Posterior cingulate gyrus (tissue), 11 donors: Measurements from ENCODE around the gene CSTF2T.

ENCODE experiments used
- DNase-seq, 10 donors: peaks; one replicate each; pipeline versions ENCODE4 v3.0.0 to v3.0.0-alpha.2; 2020 to 2021; ENCODE audit warnings: mixed read lengths in 3 of 10
- intact Hi-C: fragments of 100-400 bp; cut with DNase I; formaldehyde crosslinking; loops from one replicate; pipeline ENCODE4 v1.15.1; 2023

Gene CSTF2T

GRCh38 chr10:51653025-51653424 lies 46.4 kb downstream of the CSTF2T start:
- intact Hi-C loops, result no loop called here
- DNase-seq, result no peak

GRCh38 chr10:51651063-51651462 lies 48.3 kb downstream of the CSTF2T start:
- intact Hi-C loops, result no loop called here
- DNase-seq, result no peak

DNA sequence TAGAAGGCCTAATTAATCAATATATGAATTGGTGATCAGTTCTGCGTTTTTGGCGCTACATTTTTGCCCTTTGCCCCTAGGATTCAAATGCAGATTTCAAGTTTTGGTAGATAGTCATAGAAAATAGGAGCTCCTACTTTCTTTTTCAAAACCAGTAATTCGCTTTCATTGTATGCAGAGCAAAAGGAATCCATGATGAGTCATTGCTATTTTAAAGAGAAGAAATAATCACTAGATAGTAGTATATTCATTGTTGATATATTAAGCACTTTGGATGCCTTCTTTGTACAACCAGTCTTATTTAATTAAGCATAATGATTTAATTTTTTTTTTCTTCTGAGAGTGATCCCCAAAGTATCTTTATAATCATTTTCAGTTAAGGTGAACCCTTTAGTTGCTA lies 50.3 kb downstream of the CSTF2T start:
- intact Hi-C loops, result no loop called here
- DNase-seq, result no peak
